AG09309 (cell line): ENCODE results near the gene POMT2.
"Not testable (repeated sequence)": the region's sequence is repeated elsewhere in the genome, so short reads cannot be mapped to it uniquely, and the experiment has no call there.

ENCODE experiments used
- DNase-seq: peaks from one replicate; pipeline ENCODE4 v3.0.0-alpha.2; 2010; ENCODE audit warnings: low read depth
- H3K4me3 ChIP-seq: 2 replicates; pipeline ENCODE4 v1.5.1; 2011; ENCODE audit warnings: mild to moderate bottlenecking, low read depth, low read length, moderate library complexity; ENCODE audit not compliant: control insufficient read depth
- CTCF ChIP-seq: IDR thresholded peaks from 2 replicates; pipeline ENCODE4 v1.5.1; 2011; ENCODE audit warnings: mild to moderate bottlenecking, low read depth, low read length, inconsistent platforms; ENCODE audit not compliant: insufficient read depth, control insufficient read depth; ENCODE audit errors: missing control alignments

Gene POMT2

GRCh38 chr14:77281852-77282410 lies 38.8 kb downstream of the POMT2 start:
- no peak for TF ChIP-seq CTCF
- no peak for DNase-seq
- no peak overlapping the region for H3K4me3 ChIP-seq

DNA sequence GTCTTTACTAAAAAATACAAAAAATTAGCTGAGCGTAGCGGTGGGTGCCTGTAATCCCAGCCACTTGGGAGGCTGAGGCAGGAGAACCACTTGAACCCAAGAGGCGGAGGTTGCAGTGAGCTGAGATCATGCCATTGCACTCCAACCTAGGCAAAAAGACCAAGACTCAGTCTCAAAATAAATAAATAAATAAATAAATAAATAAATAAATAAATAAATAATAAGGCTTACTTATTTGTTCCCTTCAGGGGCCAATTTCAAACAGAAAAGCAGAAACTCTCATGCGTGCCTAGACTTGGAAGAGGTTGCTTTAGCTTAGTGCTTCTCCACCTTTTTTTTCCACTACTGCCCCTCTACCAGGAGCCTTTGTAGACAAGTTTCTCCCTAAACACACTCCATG lies 39.8 kb downstream of the POMT2 start:
- not testable (repeated sequence) for H3K4me3 ChIP-seq, DNase-seq

DNA sequence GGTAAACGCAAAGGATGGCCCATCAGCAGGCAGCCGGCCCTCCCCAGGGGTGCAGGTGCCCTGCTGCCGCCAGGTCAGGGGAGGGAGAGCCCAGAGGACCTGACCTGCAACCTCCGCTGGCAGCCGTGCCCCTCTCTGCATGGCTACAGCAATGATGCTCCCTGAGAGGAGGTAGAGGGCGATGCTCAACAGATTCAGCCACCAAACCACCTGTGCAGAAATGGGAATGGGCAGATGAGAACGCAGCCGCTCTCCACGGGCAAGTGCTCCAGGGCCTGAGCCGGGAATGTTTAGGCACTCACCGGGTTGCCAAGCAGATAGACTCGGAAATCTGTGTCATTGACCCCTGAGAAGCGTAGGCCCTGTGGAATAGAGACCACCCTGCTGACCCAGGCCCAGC lies 41.0 kb downstream of the POMT2 start:
- no peak for TF ChIP-seq CTCF
- H3K4me3 ChIP-seq, result no peak overlapping the region
- no peak for DNase-seq

GRCh38 chr14:77278461-77279230 lies 42.0 kb downstream of the POMT2 start:
- H3K4me3 ChIP-seq, result no peak overlapping the region
- no peak for TF ChIP-seq CTCF
- no peak for DNase-seq

DNA sequence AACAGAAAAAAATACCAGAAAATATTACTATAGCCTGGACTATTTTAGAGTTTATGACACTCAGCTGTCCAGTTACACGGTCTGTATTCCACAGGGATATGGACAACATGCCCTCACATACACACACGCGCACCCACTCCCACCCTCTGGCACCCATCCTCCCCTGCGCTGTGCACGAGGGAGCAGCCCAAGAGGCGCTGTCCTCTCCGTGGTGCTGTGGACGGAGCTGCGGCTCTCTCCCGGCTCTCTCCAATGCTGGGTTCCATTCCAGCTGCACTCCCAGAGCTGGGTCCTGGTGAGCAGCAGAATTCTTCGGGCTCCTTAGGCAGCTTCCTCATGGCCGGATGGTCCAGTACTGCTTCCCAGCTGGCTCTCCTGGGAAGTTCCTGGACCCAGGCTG lies 43.7 kb downstream of the POMT2 start:
- DNase-seq, result no peak
- TF ChIP-seq CTCF, result no peak
- no peak overlapping the region for H3K4me3 ChIP-seq

- DNase-seq, result no peak
These were observed 44.3 kb downstream of the POMT2 start for GRCh38 chr14:77276295-77276935.

More at GRCh38 chr14:77276295-77276935, 44.3 kb downstream of the POMT2 start:
- no peak overlapping the region for H3K4me3 ChIP-seq
- no peak for TF ChIP-seq CTCF
